Suprapubic skin (tissue), 4 donors: ENCODE results near the gene PTPRD.

ENCODE experiments used
- POLR2A ChIP-seq, 2 donors: fragments of 450-650 bp; IDR thresholded peaks; one replicate each; pipeline ENCODE4 v1.6.1; 2017; ENCODE audit warnings: antibody characterized with exemption in 2 of 2, mild to moderate bottlenecking in 2 of 2, moderate library complexity in 2 of 2
- POLR2AphosphoS5 ChIP-seq, 3 donors: sonication (generic); formaldehyde crosslinking; IDR thresholded peaks; one replicate each; pipeline ENCODE4 v1.6.1; 2017; ENCODE audit warnings: antibody characterized with exemption in 3 of 3
- TF ChIP-seq, protein P1 (sequence below), 2 donors: fragments of 200-600 bp in 1 of 2; fragments of 450-650 bp in 1 of 2; sonication (generic) in 1 of 2; IDR thresholded peaks; one replicate each; pipeline ENCODE4 v1.5.1; 2016 to 2019; ENCODE audit warnings: antibody characterized with exemption in 2 of 2, mild to moderate bottlenecking in 1 of 2, moderate library complexity in 1 of 2

DNA sequence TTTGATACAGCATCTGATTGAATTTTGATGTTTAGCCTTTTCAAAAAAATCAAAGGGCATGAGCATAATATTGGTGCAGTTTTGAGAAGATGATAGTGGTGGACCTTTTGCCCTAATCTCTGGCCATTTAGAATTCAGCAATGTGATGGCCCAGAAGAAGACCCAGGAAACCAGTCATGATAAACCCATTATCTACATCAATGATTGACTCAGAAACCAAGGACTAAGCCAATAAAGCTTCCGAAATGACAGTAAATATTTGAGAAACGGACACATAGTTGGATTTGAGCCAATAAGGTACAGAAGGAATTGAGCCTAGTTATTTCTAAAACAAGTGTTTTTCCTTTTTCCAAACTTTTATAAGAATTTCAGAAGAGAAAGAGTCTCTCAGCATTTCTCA lies 1654.4 kb downstream of the PTPRD start:
- TF ChIP-seq, protein P1, sequence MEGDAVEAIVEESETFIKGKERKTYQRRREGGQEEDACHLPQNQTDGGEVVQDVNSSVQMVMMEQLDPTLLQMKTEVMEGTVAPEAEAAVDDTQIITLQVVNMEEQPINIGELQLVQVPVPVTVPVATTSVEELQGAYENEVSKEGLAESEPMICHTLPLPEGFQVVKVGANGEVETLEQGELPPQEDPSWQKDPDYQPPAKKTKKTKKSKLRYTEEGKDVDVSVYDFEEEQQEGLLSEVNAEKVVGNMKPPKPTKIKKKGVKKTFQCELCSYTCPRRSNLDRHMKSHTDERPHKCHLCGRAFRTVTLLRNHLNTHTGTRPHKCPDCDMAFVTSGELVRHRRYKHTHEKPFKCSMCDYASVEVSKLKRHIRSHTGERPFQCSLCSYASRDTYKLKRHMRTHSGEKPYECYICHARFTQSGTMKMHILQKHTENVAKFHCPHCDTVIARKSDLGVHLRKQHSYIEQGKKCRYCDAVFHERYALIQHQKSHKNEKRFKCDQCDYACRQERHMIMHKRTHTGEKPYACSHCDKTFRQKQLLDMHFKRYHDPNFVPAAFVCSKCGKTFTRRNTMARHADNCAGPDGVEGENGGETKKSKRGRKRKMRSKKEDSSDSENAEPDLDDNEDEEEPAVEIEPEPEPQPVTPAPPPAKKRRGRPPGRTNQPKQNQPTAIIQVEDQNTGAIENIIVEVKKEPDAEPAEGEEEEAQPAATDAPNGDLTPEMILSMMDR (IDR thresholded peaks at IDR 0.05) = no peak
- no peak for TF ChIP-seq POLR2AphosphoS5 (IDR thresholded peaks at IDR 0.05)
- no peak for TF ChIP-seq POLR2A (IDR thresholded peaks at IDR 0.05)
